ENCODE data around the gene MFSD8. TPM values are rescaled to one million over a fixed set of nuclear protein-coding genes. Genes with fewer than 3 reads are reported as not detected.
A peak's percentile ranks its signal among the peaks of the same experiment; 100 is the strongest.

MFSD8 gene
- total RNA-seq (2021) (16.6 and 23.6 TPM in 2 replicates), Bru-seq, nascent RNA (percentile 71 among the genes with signal in this experiment), BruChase-seq, experiment 1, labeled RNA remaining after a 2-hour chase (percentile 76 among the genes with signal in this experiment), BruChase-seq, experiment 2, labeled RNA remaining after a 6-hour chase (percentile 66 among the genes with signal in this experiment)
- long read RNA-seq, full-length matches to known transcripts, result 33 of 48 reads
- long read RNA-seq, partial matches to known transcripts, result 9 of 48 reads
- long read RNA-seq, other reads (novel, unspliced or antisense), result 6 of 48 reads

- no peaks in the 10 kb centered on the region for H3K36me3 ChIP-seq (ENCODE audit: insufficient read depth, low read length, poor library complexity, severe bottlenecking)
- CTCF ChIA-PET, result interaction anchor here (0.7 kb wide), 1 partner anchor 1441 kb away, joined by 7 read pairs; no protein-coding TSS in a partner anchor
- peak within 1 kb of the TSS; percentile 86 for H3K27ac ChIP-seq (ENCODE audit: low read depth, low read length, poor library complexity, severe bottlenecking)
- intact Hi-C loops (cut with micrococcal nuclease; ENCODE audit: unreplicated experiment), result no loop called here
- no peak for TF ChIP-seq EZH2 (IDR thresholded peaks at IDR 0.05; ENCODE audit: borderline replicate concordance, low read depth, low read length, poor library complexity, severe bottlenecking)
- peak; percentile 36 for TF ChIP-seq CTCF (conservative IDR thresholded peaks at IDR 0.05; ENCODE audit: low read depth, low read length)
- DNase-seq (ENCODE audit: low spot score), result peak; percentile 95
- TSS peak; percentile 35 for BruUV-seq (replicated peaks)
- POLR2A ChIA-PET (ENCODE audit: low non-redundant PET), result no interaction called here
- peak within 1 kb of the TSS; percentile 76 for H3K4me3 ChIP-seq (ENCODE audit: low read depth, low read length, poor library complexity, severe bottlenecking)
- H3K9me3 ChIP-seq (ENCODE audit: low read depth, low read length, poor library complexity, severe bottlenecking), result no peaks in the 10 kb centered on the region
- H3K27me3 ChIP-seq (replicated peaks; ENCODE audit: insufficient read depth, low read depth, low read length, poor library complexity), result no peaks in the 10 kb centered on the region
- H3K4me1 ChIP-seq (ENCODE audit: insufficient read depth, low read length, poor library complexity, severe bottlenecking), result no peaks in the 10 kb centered on the region
Measured at GRCh38 chr4:127965062-127965802, at the start of gene MFSD8, which contains the start of gene ABHD18. TSS of gene MFSD8 (minus strand) at chr4:127965173. CDS start at chr4:127965133, 40 bp downstream. TSS of gene ABHD18 (plus strand) at chr4:127965406. CDS start at chr4:127982956, 17,550 bp downstream.

GRCh38 chr4:128009428-128009827 lies 44.5 kb upstream of the MFSD8 start:
- CTCF ChIA-PET, result no interaction called here
- Histone ChIP-seq H3K27ac (ENCODE audit: low read depth, low read length, poor library complexity, severe bottlenecking) (no peak overlapping the region), H3K9me3 (ENCODE audit: low read depth, low read length, poor library complexity, severe bottlenecking) (no peaks in the 10 kb centered on the region), H3K36me3 (ENCODE audit: insufficient read depth, low read length, poor library complexity, severe bottlenecking) (no peaks in the 10 kb centered on the region), H3K27me3 (replicated peaks; ENCODE audit: insufficient read depth, low read depth, low read length, poor library complexity) (no peaks in the 10 kb centered on the region), H3K4me3 (ENCODE audit: low read depth, low read length, poor library complexity, severe bottlenecking) (no peak overlapping the region), H3K4me1 (ENCODE audit: insufficient read depth, low read length, poor library complexity, severe bottlenecking) (no peaks in the 10 kb centered on the region)
- POLR2A ChIA-PET (ENCODE audit: low non-redundant PET), result no interaction called here
- intact Hi-C loops (cut with micrococcal nuclease; ENCODE audit: unreplicated experiment), result no loop called here
- no peak for DNase-seq (ENCODE audit: low spot score)
- no peak for TF ChIP-seq CTCF (conservative IDR thresholded peaks at IDR 0.05; ENCODE audit: low read depth, low read length)
- no peak for TF ChIP-seq EZH2 (IDR thresholded peaks at IDR 0.05; ENCODE audit: borderline replicate concordance, low read depth, low read length, poor library complexity, severe bottlenecking)
- BruUV-seq (replicated peaks), result no TSS peak

DNA sequence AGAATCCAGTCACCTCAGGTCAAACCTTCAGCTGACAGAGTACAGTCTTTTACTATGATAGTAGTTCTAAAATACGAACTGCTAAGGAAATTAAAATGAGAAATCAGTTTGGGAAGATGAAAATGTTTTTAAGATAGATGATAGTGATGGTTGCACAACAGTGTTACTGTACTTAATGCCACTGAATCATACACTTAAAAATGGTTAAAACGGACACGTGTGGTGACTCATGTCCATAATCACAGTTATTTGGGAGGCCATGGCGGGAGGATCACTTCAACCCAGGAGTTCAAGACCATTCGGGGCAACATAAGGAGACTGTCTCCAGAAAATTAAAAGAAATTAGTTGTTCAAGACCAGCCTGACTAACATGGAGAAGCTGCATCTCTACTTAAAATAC lies 41.6 kb upstream of the MFSD8 start:
- H3K4me1 ChIP-seq (ENCODE audit: insufficient read depth, low read length, poor library complexity, severe bottlenecking), result no peaks in the 10 kb centered on the region
- TF ChIP-seq CTCF (conservative IDR thresholded peaks at IDR 0.05; ENCODE audit: low read depth, low read length) (no peak), EZH2 (IDR thresholded peaks at IDR 0.05; ENCODE audit: borderline replicate concordance, low read depth, low read length, poor library complexity, severe bottlenecking) (no peak)
- ChIA-PET POLR2A (ENCODE audit: low non-redundant PET) (no interaction called here), CTCF (interaction anchor here (0.7 kb wide), 1 partner anchor 532 kb away, joined by 10 read pairs; no protein-coding TSS in a partner anchor)
- no peak overlapping the region for H3K27ac ChIP-seq (ENCODE audit: low read depth, low read length, poor library complexity, severe bottlenecking)
- DNase-seq (ENCODE audit: low spot score), result no peak
- no peaks in the 10 kb centered on the region for H3K9me3 ChIP-seq (ENCODE audit: low read depth, low read length, poor library complexity, severe bottlenecking)
- intact Hi-C loops (cut with micrococcal nuclease; ENCODE audit: unreplicated experiment), result no loop called here
- H3K4me3 ChIP-seq (ENCODE audit: low read depth, low read length, poor library complexity, severe bottlenecking), result no peak overlapping the region
- no peaks in the 10 kb centered on the region for H3K36me3 ChIP-seq (ENCODE audit: insufficient read depth, low read length, poor library complexity, severe bottlenecking)
- BruUV-seq (replicated peaks), result no TSS peak
- H3K27me3 ChIP-seq (replicated peaks; ENCODE audit: insufficient read depth, low read depth, low read length, poor library complexity), result no peaks in the 10 kb centered on the region
